ENCODE results near the gene OAF. TPM values are rescaled to one million over a fixed set of nuclear protein-coding genes. Genes with fewer than 3 reads are reported as not detected.
"Not testable (repeated sequence)": the region's sequence is repeated elsewhere in the genome, so short reads cannot be mapped to it uniquely, and the experiment has no call there.

The OAF gene
- total and polyA plus RNA-seq, 8 donors: 21.6 to 88.3 (median 45.6) TPM

- ATAC-seq: no peak
- WGBS, 2 donors: 65% methylated on average over 9 of the region's 9 CpGs
- TF ChIP-seq CTCF (IDR thresholded peaks at IDR 0.05): no peak
Measured at GRCh38 chr11:120248551-120249278, 37.9 kb downstream of the OAF start.

GRCh38 chr11:120249279-120250262 is 38.7 kb downstream of the OAF start:
- Histone ChIP-seq H3K27ac (no peak overlapping the region), H3K4me1 (no peaks in the 10 kb centered on the region), H3K27me3 (no peaks in the 10 kb centered on the region), H3K4me3 (no peak overlapping the region), H3K36me3 (no peaks in the 10 kb centered on the region), H3K9me3 (no peaks in the 10 kb centered on the region)
- no peak for DNase-seq
- 72 to 75% methylated on average over 8 of the region's 8 CpGs for WGBS, 2 donors
- ATAC-seq: no peak
- no peak for FAIRE-seq
- TF ChIP-seq CTCF (IDR thresholded peaks at IDR 0.05): no peak
- intact Hi-C loops (cut with DNase I): no loop called here

More at GRCh38 chr11:120248551-120249278, 37.9 kb downstream of the OAF start:
- Histone ChIP-seq H3K36me3 (no peaks in the 10 kb centered on the region), H3K4me3 (no peak overlapping the region), H3K9me3 (no peaks in the 10 kb centered on the region), H3K27ac (no peak overlapping the region), H3K27me3 (no peaks in the 10 kb centered on the region), H3K4me1 (no peaks in the 10 kb centered on the region)
- intact Hi-C loops (cut with DNase I): no loop called here
- FAIRE-seq (no peak), DNase-seq (no peak)

GRCh38 chr11:120253377-120253776 is 42.5 kb downstream of the OAF start:
- 76 to 86% methylated on average over 13 of the region's 13 CpGs for WGBS, 2 donors
- H3K27ac ChIP-seq; H3K27me3 ChIP-seq; H3K4me3 ChIP-seq; FAIRE-seq; ATAC-seq; DNase-seq; H3K4me1 ChIP-seq; H3K36me3 ChIP-seq; intact Hi-C loops (cut with DNase I); H3K9me3 ChIP-seq: not testable (repeated sequence)

GRCh38 chr11:120254788-120255518 is 44.1 kb downstream of the OAF start:
- H3K36me3 ChIP-seq: no peaks in the 10 kb centered on the region
- TF ChIP-seq CTCF (IDR thresholded peaks at IDR 0.05): no peak
- FAIRE-seq (no peak), DNase-seq (no peak), ATAC-seq (peak in 2 of 4 donors; percentile 22 to 62)
- no peak overlapping the region for H3K4me3 ChIP-seq
- no peak overlapping the region for H3K27ac ChIP-seq
- no peaks in the 10 kb centered on the region for H3K4me1 ChIP-seq
- 12 to 15% methylated on average over 13 of the region's 13 CpGs for WGBS, 2 donors
- no peaks in the 10 kb centered on the region for H3K9me3 ChIP-seq
- H3K27me3 ChIP-seq: peaks cover 0 to 3% (median 0%) of the 10 kb centered on the region in 4 donors
- intact Hi-C loops (cut with DNase I): no loop called here

- Histone ChIP-seq H3K9me3 (no peaks in the 10 kb centered on the region), H3K4me3 (no peak overlapping the region), H3K27me3 (peaks cover 0 to 3% (median 0%) of the 10 kb centered on the region in 4 donors), H3K36me3 (no peaks in the 10 kb centered on the region), H3K4me1 (no peaks in the 10 kb centered on the region), H3K27ac (no peak overlapping the region)
- 8 to 10% methylated on average over 9 of the region's 9 CpGs for WGBS, 2 donors
- FAIRE-seq (no peak), ATAC-seq (no peak), DNase-seq (no peak)
- intact Hi-C loops (cut with DNase I): no loop called here
- TF ChIP-seq CTCF (IDR thresholded peaks at IDR 0.05): no peak
Measured at GRCh38 chr11:120255519-120255866, 44.7 kb downstream of the OAF start.
